Astrocyte of the spinal cord (primary cell): Measurements from ENCODE around the gene RSPRY1.

Source experiments
- DNase-seq: peaks from one replicate; pipeline ENCODE4 v3.0.0; 2011; ENCODE audit warnings: low read depth, low spot score
- H3K4me3 ChIP-seq: 2 replicates; pipeline ENCODE4 v1.5.1; 2011; ENCODE audit warnings: low read depth, mild to moderate bottlenecking, low read length, moderate library complexity
- in situ Hi-C: cut with HindIII; loops from 2 replicates; pipeline ENCODE4 v1.10.0; 2017; ENCODE audit warnings: low sequenced_read_pairs
- TF ChIP-seq, protein P1 (sequence below): IDR thresholded peaks from 2 replicates; pipeline ENCODE4 v1.5.1; 2012; ENCODE audit warnings: low read depth, mild to moderate bottlenecking, low read length, inconsistent platforms

The RSPRY1 gene

GRCh38 chr16:57185945-57186871 is at the start of gene RSPRY1, which contains the start of gene PSME3IP1:
Gene RSPRY1 (plus strand): TSS chr16:57186329. CDS start chr16:57204659, 18,330 bp downstream.
Gene PSME3IP1 (minus strand): TSS chr16:57186039. CDS start chr16:57173854, 12,185 bp downstream.
- peak within 1 kb of the TSS; percentile 93 for H3K4me3 ChIP-seq
- in situ Hi-C loops: no loop called here
- DNase-seq: peak; percentile 100
- TF ChIP-seq, protein P1, sequence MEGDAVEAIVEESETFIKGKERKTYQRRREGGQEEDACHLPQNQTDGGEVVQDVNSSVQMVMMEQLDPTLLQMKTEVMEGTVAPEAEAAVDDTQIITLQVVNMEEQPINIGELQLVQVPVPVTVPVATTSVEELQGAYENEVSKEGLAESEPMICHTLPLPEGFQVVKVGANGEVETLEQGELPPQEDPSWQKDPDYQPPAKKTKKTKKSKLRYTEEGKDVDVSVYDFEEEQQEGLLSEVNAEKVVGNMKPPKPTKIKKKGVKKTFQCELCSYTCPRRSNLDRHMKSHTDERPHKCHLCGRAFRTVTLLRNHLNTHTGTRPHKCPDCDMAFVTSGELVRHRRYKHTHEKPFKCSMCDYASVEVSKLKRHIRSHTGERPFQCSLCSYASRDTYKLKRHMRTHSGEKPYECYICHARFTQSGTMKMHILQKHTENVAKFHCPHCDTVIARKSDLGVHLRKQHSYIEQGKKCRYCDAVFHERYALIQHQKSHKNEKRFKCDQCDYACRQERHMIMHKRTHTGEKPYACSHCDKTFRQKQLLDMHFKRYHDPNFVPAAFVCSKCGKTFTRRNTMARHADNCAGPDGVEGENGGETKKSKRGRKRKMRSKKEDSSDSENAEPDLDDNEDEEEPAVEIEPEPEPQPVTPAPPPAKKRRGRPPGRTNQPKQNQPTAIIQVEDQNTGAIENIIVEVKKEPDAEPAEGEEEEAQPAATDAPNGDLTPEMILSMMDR: no peak

GRCh38 chr16:57137043-57137442 is 49.1 kb upstream of the RSPRY1 start:
- H3K4me3 ChIP-seq: no peak overlapping the region
- in situ Hi-C loops: no loop called here
- no peak for DNase-seq
- TF ChIP-seq, protein P1: no peak

- no peak overlapping the region for H3K4me3 ChIP-seq
- TF ChIP-seq, protein P1: no peak
- DNase-seq: no peak
- in situ Hi-C loops: no loop called here
These were observed 48.4 kb upstream of the RSPRY1 start for GRCh38 chr16:57137566-57138273.

GRCh38 chr16:57138281-57138935 is 47.7 kb upstream of the RSPRY1 start:
- H3K4me3 ChIP-seq: no peak overlapping the region
- DNase-seq: no peak
- in situ Hi-C loops: no loop called here
- TF ChIP-seq, protein P1: no peak

GRCh38 chr16:57140931-57141668 is 45.0 kb upstream of the RSPRY1 start:
- H3K4me3 ChIP-seq: no peak overlapping the region
- in situ Hi-C loops: no loop called here
- TF ChIP-seq, protein P1: no peak
- no peak for DNase-seq
